Right renal cortex interstitium (tissue), 3 donors: ENCODE data around the gene CPED1. TPM values are rescaled to one million over a fixed set of nuclear protein-coding genes. Genes with fewer than 3 reads are reported as not detected.
"Not testable (repeated sequence)": the region's sequence is repeated elsewhere in the genome, so short reads cannot be mapped to it uniquely, and the experiment has no call there.

Experiments used
- DNase-seq, 3 donors: peaks; one replicate each; pipeline ENCODE4 v3.0.0-alpha.2; 2013; ENCODE audit warnings: low read depth in 3 of 3, low spot score in 2 of 3
- polyA plus RNA-seq, 3 donors: library from polyadenylated mRNA; unstranded; fragments of 120-200 nt; gene quantifications; one replicate each; pipeline ENCODE4 v1.2.1, GENCODE V29; 2013; ENCODE audit not compliant: insufficient read length in 3 of 3

CPED1 gene
- polyA plus RNA-seq, 3 donors, result 36.9 to 43.0 (median 42.1) TPM

DNA sequence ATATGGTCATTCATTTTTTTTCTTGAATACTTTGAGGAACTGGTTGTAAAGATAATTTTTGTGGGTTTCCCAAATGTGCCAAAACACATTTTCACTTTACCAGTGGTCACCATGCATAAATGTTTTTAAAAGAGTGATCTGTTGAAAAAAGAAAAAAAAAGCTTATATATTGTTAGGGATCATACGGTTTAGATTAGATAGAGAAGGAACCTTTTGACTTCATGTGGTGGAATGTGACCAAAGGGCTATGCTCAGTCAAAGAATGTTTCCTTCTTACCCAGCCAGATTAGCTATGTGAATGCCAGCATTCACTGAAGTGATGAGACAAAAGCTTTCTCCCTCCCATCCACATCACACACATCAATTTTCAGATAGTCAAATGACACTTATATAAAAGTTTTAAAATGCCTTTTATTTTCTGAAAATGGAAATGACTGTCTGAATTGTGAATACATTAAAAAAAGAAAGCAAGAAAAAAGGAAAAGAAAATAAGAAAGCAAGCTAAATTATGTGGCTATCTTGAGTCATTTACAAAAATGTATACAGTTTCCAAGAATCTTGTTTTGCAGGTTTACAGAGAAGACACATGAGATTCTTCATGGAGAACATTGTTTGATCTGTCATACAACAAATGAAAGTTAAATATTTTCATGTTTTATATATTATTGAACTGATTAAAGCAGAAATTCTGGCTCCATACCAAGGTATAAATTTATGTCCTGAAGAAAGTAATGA lies 8.6 kb upstream of the CPED1 start:
- no peak for DNase-seq

DNA sequence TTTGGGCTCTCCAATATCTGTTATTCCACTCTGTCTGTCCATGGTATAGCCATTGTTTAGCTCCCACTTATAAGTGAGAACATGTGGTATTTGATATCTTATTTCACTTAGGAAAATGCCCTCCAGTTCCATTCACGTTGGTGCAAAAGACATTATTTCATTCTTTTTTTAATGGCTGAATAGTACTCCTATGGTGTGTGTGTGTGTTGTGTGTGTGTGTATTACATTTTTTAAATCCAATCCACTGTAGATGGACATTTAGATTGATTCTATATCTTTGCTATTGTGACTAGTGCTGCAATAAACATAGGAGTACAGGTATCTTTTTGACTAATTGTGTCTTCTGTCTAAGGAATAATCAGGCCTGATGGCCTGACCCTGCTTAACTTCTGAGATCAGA lies 7.4 kb upstream of the CPED1 start:
- no peak for DNase-seq

- DNase-seq, result no peak
Observed at GRCh38 chr7:120981888-120982615, 6.5 kb upstream of the CPED1 start.

DNA sequence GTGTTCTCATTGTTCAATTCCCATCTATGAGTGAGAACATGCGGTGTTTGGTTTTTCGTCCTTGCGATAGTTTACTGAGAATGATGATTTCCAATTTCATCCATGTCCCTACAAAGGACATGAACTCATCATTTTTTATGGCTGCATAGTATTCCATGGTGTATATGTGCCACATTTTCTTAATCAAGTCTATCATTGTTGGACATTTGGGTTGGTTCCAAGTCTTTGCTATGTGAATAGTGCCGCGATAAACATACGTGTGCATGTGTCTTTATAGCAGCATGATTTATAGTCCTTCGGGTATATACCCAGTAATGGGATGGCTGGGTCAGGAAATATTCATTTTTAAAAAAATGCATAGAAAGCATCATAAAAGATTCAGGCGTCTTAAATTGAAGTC lies 4.9 kb upstream of the CPED1 start:
- not testable (repeated sequence) for DNase-seq

DNA sequence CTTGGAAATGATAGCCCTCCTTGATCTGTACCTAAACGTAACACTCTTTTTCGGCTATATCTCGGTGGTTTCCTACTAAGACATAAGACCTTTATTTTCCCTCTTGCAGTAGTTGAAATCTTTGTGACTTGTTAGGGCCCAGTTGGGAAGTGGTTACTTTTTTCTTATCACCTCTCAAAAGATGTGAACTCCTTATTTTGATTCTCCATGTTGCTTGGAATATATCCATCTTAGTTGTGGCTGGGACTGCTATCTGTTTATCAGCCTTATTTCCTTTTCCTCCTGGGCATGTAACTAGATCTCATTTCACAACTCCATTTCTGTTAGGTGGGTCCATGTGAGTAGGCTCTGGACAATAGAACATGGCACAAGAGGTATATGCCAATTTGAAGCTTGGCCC lies 4.1 kb upstream of the CPED1 start:
- DNase-seq, result no peak

GRCh38 chr7:120985130-120985758 lies 3.3 kb upstream of the CPED1 start:
- no peak for DNase-seq

- no peak for DNase-seq
Observed at GRCh38 chr7:120985839-120986238, 2.7 kb upstream of the CPED1 start.

- DNase-seq, result no peak
Observed at GRCh38 chr7:120986650-120987049, 1.9 kb upstream of the CPED1 start.

DNA sequence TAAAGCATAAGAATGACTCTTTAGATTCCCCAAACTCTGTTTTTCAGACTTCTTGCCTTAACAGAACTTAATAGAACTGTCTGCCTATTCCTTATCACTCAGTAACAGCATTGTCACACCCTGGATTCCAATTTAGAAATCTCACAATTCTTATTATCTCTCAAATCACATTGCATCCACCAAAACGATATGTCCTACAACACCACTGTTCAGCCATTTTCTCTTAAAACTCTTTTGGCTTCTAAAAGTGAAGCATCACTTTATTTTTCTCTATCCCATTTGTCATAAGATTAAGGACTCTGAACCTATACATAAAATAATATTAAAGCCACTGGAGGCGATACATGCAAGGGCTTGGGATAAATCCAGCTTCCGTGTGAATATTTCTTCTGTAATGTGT lies 1.2 kb upstream of the CPED1 start:
- no peak for DNase-seq

DNA sequence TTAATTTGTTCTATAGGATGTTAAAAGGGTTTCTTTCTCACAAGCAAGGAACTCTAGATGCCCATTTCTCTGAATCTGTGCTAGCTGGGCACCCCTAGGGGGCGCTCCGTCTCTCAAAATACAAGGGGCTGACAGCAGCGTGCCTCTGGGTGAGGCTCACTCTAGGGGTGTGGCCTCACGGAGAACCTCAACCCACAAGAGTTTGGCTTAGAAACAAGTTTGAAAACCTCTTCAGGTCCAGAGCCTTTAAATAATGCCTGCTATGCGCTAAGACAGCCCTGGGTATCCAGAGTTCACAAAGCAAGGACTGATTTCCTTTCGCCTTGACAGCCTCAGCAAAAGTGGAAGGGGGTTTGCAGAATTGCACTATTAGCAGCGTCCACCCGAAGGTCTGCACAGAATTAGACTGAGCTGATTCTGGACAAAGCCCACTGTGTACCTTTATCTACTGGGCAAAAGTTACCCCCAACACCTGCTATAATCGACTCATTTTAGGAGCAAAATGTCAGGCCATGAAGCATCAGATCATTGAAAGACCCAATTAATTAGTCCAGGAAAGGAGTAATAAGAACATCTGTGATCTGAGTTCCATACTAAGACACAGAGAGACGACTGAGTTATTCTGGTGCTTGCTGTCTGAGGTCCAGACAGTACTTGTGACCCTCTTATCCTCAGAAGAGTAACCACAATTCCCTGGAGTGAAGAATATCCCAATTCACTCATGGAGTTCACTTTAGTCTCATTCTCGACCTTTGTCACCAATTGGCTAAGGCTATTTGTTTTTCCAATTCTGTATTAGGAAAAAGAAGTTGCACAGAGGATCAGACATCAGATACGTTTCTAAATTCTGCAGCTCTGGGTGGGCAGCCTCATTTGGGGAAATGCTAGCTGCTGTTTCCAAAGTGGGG lies 574 bp upstream of the CPED1 start:
- DNase-seq, result peak in 2 of 3 donors; percentile 78 to 84

DNA sequence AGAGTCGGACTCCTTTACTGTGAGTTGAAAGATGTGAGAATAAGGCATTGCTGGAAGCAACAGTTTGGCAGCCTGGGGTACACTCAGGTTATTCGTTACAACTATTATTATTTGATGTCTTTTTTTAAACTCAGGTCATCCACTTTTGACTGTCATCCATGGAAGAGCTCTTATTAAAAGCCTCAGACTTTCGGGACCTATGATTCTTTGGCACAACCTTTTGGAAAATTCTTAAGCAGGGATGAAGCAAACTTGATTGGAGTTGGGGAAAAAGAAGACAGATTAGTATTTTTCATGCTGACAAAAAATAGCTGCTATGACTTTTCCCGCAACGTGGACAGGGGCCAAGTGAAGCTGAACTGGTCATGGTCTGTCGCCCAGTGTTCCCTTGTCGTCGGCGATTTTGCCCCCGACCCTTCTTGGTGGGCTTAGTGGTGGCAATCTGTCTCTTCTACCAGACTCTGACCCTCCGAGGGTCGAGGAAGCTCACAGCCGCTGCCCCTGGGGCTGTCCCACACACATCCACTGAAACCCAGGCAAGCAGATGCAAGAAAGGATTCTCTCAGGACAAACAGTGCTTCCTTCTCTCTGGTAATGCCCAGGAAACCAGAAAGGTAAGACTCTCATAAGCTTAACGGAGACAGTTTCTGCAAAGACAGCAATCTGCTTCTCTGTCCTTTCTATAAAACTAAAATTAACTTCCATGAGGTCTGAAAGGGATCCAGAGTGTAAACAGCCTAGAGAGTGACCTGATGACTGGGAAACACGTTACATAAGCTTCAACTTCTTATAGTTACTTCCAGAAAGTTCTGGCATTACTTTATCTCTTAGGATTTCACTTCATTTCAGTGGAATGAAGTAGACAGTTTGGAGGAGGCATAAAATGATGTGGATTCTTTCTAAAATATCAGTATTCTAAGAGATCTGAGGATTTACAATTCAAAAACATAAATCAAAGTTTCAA lies 1.0 kb downstream of the CPED1 start:
- DNase-seq, result no peak

GRCh38 chr7:120990468-120991118 lies 2.1 kb downstream of the CPED1 start:
- no peak for DNase-seq

GRCh38 chr7:120991161-120991560 lies 2.6 kb downstream of the CPED1 start:
- no peak for DNase-seq

DNA sequence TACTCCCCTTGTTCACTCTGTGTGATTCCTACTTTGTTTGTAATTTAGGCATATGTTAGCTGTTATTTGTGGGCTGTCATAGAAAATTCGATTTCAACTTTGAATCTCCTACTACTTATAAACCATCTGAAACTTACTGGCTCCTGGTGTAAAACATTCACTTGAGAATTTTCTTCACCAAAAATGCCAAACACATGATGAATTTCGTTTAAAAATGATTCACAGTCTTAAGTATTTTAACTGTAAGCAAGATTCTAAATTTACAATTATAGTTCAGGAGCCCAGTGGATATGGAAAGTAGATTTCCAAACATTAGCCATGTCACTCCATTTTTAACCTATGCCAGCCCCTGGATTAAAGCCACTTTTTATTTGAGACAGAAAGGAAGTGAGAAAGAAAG lies 3.1 kb downstream of the CPED1 start:
- no peak for DNase-seq

GRCh38 chr7:120992272-120992964 lies 3.9 kb downstream of the CPED1 start:
- no peak for DNase-seq

- no peak for DNase-seq
Observed at GRCh38 chr7:120992965-120993494, 4.5 kb downstream of the CPED1 start.

- no peak for DNase-seq
Observed at GRCh38 chr7:120993553-120994191, 5.2 kb downstream of the CPED1 start.
